ENCODE results near the gene MYH11. TPM values are rescaled to one million over a fixed set of nuclear protein-coding genes. Genes with fewer than 3 reads are reported as not detected.
A peak's percentile ranks its signal among the peaks of the same experiment; 100 is the strongest.

MYH11 gene
- polyA plus RNA-seq, 1 donor (not counting 4 experiments of a cell fraction or from before 2014, with no cell fraction given), result not detected

DNA sequence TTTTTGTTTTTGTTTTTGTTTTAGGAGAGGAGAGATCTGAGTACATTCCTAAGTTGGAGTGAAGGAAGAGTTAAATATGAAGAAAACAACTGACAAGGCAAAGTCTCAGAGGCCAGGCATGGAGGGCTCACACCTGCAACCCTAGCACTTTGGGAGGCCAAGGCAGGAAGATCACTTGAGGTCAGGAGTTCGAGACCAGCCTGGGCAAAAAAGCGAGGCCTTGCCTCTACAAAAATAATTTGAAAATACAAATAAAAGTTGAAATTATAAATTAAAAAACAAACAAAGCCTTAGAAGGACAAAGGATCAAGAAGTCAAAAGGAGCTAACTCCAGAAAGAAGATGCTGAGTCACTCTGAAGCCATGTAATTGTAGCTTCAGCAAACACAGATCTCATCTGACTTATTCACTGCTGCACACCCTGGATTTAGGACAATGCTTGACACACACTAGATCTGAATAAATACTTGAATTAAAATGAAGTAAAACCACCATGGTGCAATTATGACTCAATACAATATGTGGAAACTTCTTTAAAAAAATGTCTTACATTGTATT is 22.5 kb upstream of the MYH11 start:
- dilution Hi-C loops (cut with MboI; ENCODE audit: extremely low pct_ligation_motif_present, low sequenced_read_pairs), result loop anchor here (25.0 kb wide), 1 partner anchor 108 kb away; no protein-coding TSS in a partner anchor
- H3K4me1 ChIP-seq (ENCODE audit: control insufficient read depth, extremely low read depth, insufficient read depth, low read length), result peaks cover 14% of the 10 kb centered on the region
- DNase-seq (ENCODE audit: low read depth, low spot score), result no peak
- no peak for FAIRE-seq
- no peak overlapping the region for H3K4me3 ChIP-seq (ENCODE audit: control insufficient read depth in 2 of 3, extremely low read depth in 1 of 3, insufficient read depth in 2 of 3, low read depth in 1 of 3, low read length in 3 of 3)
- TF ChIP-seq EZH2 (IDR thresholded peaks at IDR 0.05; ENCODE audit: low read length) (no peak), CTCF (optimal IDR thresholded peaks at IDR 0.05 in 1 of 3, IDR thresholded peaks at IDR 0.05 in 1 of 3, conservative IDR thresholded peaks at IDR 0.05 in 1 of 3; ENCODE audit: extremely low read depth in 1 of 3, insufficient read depth in 2 of 3, low read length in 3 of 3) (no peak)
- H2AFZ ChIP-seq (ENCODE audit: control insufficient read depth, low read length), result no peak overlapping the region
- peaks cover 11 to 25% of the 10 kb centered on the region in 2 experiments for H3K36me3 ChIP-seq (ENCODE audit: control insufficient read depth in 2 of 2, extremely low read depth in 1 of 2, insufficient read depth in 2 of 2, low read length in 2 of 2)
- no peak overlapping the region for H3K4me2 ChIP-seq (ENCODE audit: control insufficient read depth, extremely low read depth, insufficient read depth, low read depth, low read length)
- no peaks in the 10 kb centered on the region for H3K9me3 ChIP-seq (ENCODE audit: control insufficient read depth, low read depth, low read length)
- peaks cover 22% of the 10 kb centered on the region for H3K79me2 ChIP-seq (ENCODE audit: control insufficient read depth, insufficient read depth, low read length)
- no peaks in the 10 kb centered on the region for H3K27me3 ChIP-seq (ENCODE audit: control insufficient read depth, extremely low read depth, insufficient read depth, low read length)
- H3K27ac ChIP-seq (ENCODE audit: control insufficient read depth, insufficient read depth, low read length), result peak overlapping the region; percentile 66
- H4K20me1 ChIP-seq (ENCODE audit: control insufficient read depth, extremely low read depth, insufficient read depth, low read length), result no peaks in the 10 kb centered on the region
- H3K9ac ChIP-seq (ENCODE audit: control insufficient read depth, extremely low read depth, insufficient read depth, low read length), result peak overlapping the region; percentile 18
- no peaks in the 10 kb centered on the region for H3K9me1 ChIP-seq (ENCODE audit: control insufficient read depth, extremely low read depth, insufficient read depth, low read length)

DNA sequence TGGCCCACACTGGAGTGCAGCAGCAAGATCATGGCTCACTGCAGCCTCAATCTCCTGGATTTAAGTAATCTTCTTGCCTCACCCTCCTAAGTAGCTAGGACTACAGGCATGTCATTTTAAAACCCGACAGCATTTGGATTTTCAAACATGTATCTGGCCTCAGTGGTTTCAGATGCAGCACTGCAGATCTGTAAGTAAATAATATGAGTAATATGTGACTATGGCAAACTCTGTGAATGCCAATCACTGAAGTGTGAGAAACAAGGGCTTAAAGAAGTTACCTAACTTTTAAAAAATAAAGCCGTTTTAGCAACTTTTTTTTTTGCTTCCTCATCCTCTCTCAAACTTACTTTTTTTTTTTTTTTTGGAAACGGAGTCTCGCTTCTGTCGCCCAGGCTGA is 19.7 kb upstream of the MYH11 start:
- H2AFZ ChIP-seq (ENCODE audit: control insufficient read depth, low read length), result no peak overlapping the region
- no peak for TF ChIP-seq CTCF (optimal IDR thresholded peaks at IDR 0.05 in 1 of 3, IDR thresholded peaks at IDR 0.05 in 1 of 3, conservative IDR thresholded peaks at IDR 0.05 in 1 of 3; ENCODE audit: extremely low read depth in 1 of 3, insufficient read depth in 2 of 3, low read length in 3 of 3)
- TF ChIP-seq EZH2 (IDR thresholded peaks at IDR 0.05; ENCODE audit: low read length), result no peak
- H3K9me1 ChIP-seq (ENCODE audit: control insufficient read depth, extremely low read depth, insufficient read depth, low read length), result no peaks in the 10 kb centered on the region
- H3K4me2 ChIP-seq (ENCODE audit: control insufficient read depth, extremely low read depth, insufficient read depth, low read depth, low read length), result no peak overlapping the region
- H3K4me3 ChIP-seq (ENCODE audit: control insufficient read depth in 2 of 3, extremely low read depth in 1 of 3, insufficient read depth in 2 of 3, low read depth in 1 of 3, low read length in 3 of 3), result no peak overlapping the region
- H3K4me1 ChIP-seq (ENCODE audit: control insufficient read depth, extremely low read depth, insufficient read depth, low read length), result peaks cover 14% of the 10 kb centered on the region
- H3K9ac ChIP-seq (ENCODE audit: control insufficient read depth, extremely low read depth, insufficient read depth, low read length), result no peak overlapping the region
- H3K36me3 ChIP-seq (ENCODE audit: control insufficient read depth in 2 of 2, extremely low read depth in 1 of 2, insufficient read depth in 2 of 2, low read length in 2 of 2), result peaks cover 9 to 12% of the 10 kb centered on the region in 2 experiments
- peaks cover 9% of the 10 kb centered on the region for H3K79me2 ChIP-seq (ENCODE audit: control insufficient read depth, insufficient read depth, low read length)
- H3K27me3 ChIP-seq (ENCODE audit: control insufficient read depth, extremely low read depth, insufficient read depth, low read length), result no peaks in the 10 kb centered on the region
- no peaks in the 10 kb centered on the region for H4K20me1 ChIP-seq (ENCODE audit: control insufficient read depth, extremely low read depth, insufficient read depth, low read length)
- DNase-seq (ENCODE audit: low read depth, low spot score) (no peak), FAIRE-seq (no peak)
- no peak overlapping the region for H3K27ac ChIP-seq (ENCODE audit: control insufficient read depth, insufficient read depth, low read length)
- dilution Hi-C loops (cut with MboI; ENCODE audit: extremely low pct_ligation_motif_present, low sequenced_read_pairs), result loop anchor here (25.0 kb wide), 1 partner anchor 111 kb away; no protein-coding TSS in a partner anchor
- no peaks in the 10 kb centered on the region for H3K9me3 ChIP-seq (ENCODE audit: control insufficient read depth, low read depth, low read length)
